B cell (primary cell): ENCODE measurements around the gene HBQ1. TPM values are rescaled to one million over a fixed set of nuclear protein-coding genes. Genes with fewer than 3 reads are reported as not detected.
A peak's percentile ranks its signal among the peaks of the same experiment; 100 is the strongest.

ENCODE experiments used
- ATAC-seq: fragments of 200-7000 bp; cut with Tn5 transposase; one replicate; pipeline ENCODE4 v1.10.0; 2021; ENCODE audit warnings: low read depth, mild to moderate bottlenecking, moderate number of reproducible peaks, moderate library complexity
- CTCF ChIA-PET: fragments of 350-600 bp; sonication (Branson Sonifier 250); formaldehyde crosslinking; loops from one replicate; lab custom pipeline; 2021; ENCODE audit warnings: antibody characterized with exemption, inconsistent platforms; lab: Charles Lee
- POLR2A ChIA-PET: fragments of 350-600 bp; sonication (Branson Sonifier 250); formaldehyde crosslinking; loops from one replicate; lab custom pipeline; 2021; ENCODE audit warnings: antibody characterized with exemption; lab: Charles Lee
- DNase-seq: peaks from one replicate; pipeline ENCODE4 v3.0.0; 2013
- H2AFZ ChIP-seq: 2 replicates; pipeline ENCODE4 v1.6.1; 2012; ENCODE audit warnings: mild to moderate bottlenecking, low read depth, low read length; ENCODE audit not compliant: insufficient read depth, poor library complexity, severe bottlenecking
- H3K27ac ChIP-seq, 2 donors: 1 replicate in 1 of 2; 2 replicates in 1 of 2; pipeline ENCODE4 v1.5.1; 2012 to 2013; ENCODE audit warnings: low read length in 2 of 2, mild to moderate bottlenecking in 2 of 2, moderate library complexity in 1 of 2
- H3K27me3 ChIP-seq, 4 experiments: fragments of 200-600 bp in 1 of 4; sonication (generic) in 1 of 4; replicated peaks in 1 of 4; 1 replicate in 2 of 4; 2 replicates in 2 of 4; pipeline versions ENCODE4 v1.6.1 to v1.7.0; 2013 to 2016; ENCODE audit warnings: low read length in 3 of 4, mild to moderate bottlenecking in 2 of 4, mixed read lengths in 1 of 4, moderate library complexity in 1 of 4; ENCODE audit not compliant: insufficient read depth in 4 of 4, control insufficient read depth in 3 of 4; ENCODE audit errors: control extremely low read depth in 1 of 4
- H3K36me3 ChIP-seq, 2 experiments: replicated peaks in 1 of 2; 1 replicate in 1 of 2; 2 replicates in 1 of 2; pipeline versions ENCODE4 v1.6.1 to v1.7.1; 2013; ENCODE audit warnings: low read length in 1 of 2; ENCODE audit not compliant: insufficient read depth in 2 of 2, control insufficient read depth in 1 of 2; ENCODE audit errors: control extremely low read depth in 1 of 2, extremely low read depth in 1 of 2
- H3K4me1 ChIP-seq, 2 donors: fragments of 200-600 bp in 1 of 2; sonication (generic) in 1 of 2; 1 replicate in 1 of 2; 2 replicates in 1 of 2; pipeline versions ENCODE4 v1.5.1 to v1.6.1; 2013 to 2017; ENCODE audit warnings: low read length in 2 of 2; ENCODE audit not compliant: control insufficient read depth in 2 of 2, insufficient read depth in 2 of 2
- H3K4me2 ChIP-seq: replicated peaks from 2 replicates; pipeline ENCODE3; 2012; ENCODE audit warnings: mild to moderate bottlenecking, low read depth, low read length; ENCODE audit not compliant: poor library complexity, severe bottlenecking
- H3K4me3 ChIP-seq, 5 experiments: fragments of 200-600 bp in 1 of 5; sonication (generic) in 1 of 5; 1 replicate in 3 of 5; 2 replicates in 2 of 5; pipeline versions ENCODE4 v1.5.1 to v1.7.0; 2011 to 2016; ENCODE audit warnings: low read length in 4 of 5, mild to moderate bottlenecking in 4 of 5, low read depth in 2 of 5, control low read depth in 1 of 5, moderate library complexity in 1 of 5; ENCODE audit not compliant: insufficient read depth in 1 of 5; ENCODE audit errors: control extremely low read depth in 1 of 5, extremely low read depth in 1 of 5
- H3K79me2 ChIP-seq: fragments of 200-600 bp; sonication (generic); one replicate; pipeline ENCODE4 v1.6.0; 2016; ENCODE audit warnings: low read length; ENCODE audit not compliant: control insufficient read depth, insufficient read depth
- H3K9ac ChIP-seq: fragments of 200-600 bp; sonication (generic); 2 replicates; pipeline ENCODE4 v1.6.1; 2017; ENCODE audit warnings: mild to moderate bottlenecking, low read length, moderate library complexity
- H3K9me3 ChIP-seq, 3 donors: one replicate each; pipeline versions ENCODE4 v1.6.1 to v1.7.1; 2013; ENCODE audit warnings: low read length in 2 of 3; ENCODE audit not compliant: control insufficient read depth in 2 of 3, insufficient read depth in 1 of 3; ENCODE audit errors: control extremely low read depth in 1 of 3
- H4K20me1 ChIP-seq: 2 replicates; pipeline ENCODE4 v1.6.0; 2012; ENCODE audit warnings: mild to moderate bottlenecking, low read length; ENCODE audit not compliant: insufficient read depth, control insufficient read depth, poor library complexity, severe bottlenecking
- H3K27ac Mint-ChIP-seq: one replicate; pipeline ENCODE4 v1.8.0; 2021; ENCODE audit warnings: mixed read lengths
- H3K27me3 Mint-ChIP-seq: one replicate; pipeline ENCODE4 v1.8.0; 2021; ENCODE audit warnings: mixed read lengths
- H3K4me1 Mint-ChIP-seq: one replicate; pipeline ENCODE4 v1.8.0; 2021; ENCODE audit warnings: mixed read lengths
- H3K4me3 Mint-ChIP-seq: one replicate; pipeline ENCODE4 v1.8.0; 2021; ENCODE audit warnings: mixed read lengths
- H3K9me3 Mint-ChIP-seq: one replicate; pipeline ENCODE4 v1.8.0; 2022; ENCODE audit warnings: mixed read lengths; ENCODE audit not compliant: insufficient read depth
- CTCF ChIP-seq: fragments of 200-600 bp; IDR thresholded peaks from one replicate; pipeline ENCODE4 v1.8.0; 2022; ENCODE audit warnings: antibody characterized with exemption, mild to moderate bottlenecking
- EZH2 ChIP-seq: IDR thresholded peaks from 2 replicates; pipeline ENCODE4 v1.6.1; 2012; ENCODE audit warnings: borderline replicate concordance, low read depth, mild to moderate bottlenecking, moderate library complexity, low read length; ENCODE audit not compliant: insufficient read depth, poor library complexity, severe bottlenecking
- WGBS: methylation state at CpG from one replicate; pipeline ENCODE4 v1.1.5; 2013; ENCODE audit warnings: missing lambda C conversion rate; ENCODE audit not compliant: insufficient coverage; 5-methylcytosine and 5-hydroxymethylcytosine counted together
- intact Hi-C: fragments of 100-400 bp; cut with micrococcal nuclease; formaldehyde crosslinking; loops from one replicate; pipeline ENCODE4 v1.10.0; 2022
- polyA plus RNA-seq: library from polyadenylated mRNA; depleted of rRNA; stranded (reverse); fragments of >200 nt; gene quantifications from 2 replicates; pipeline ENCODE4 v1.2.3, GENCODE V29; 2012
- total RNA-seq, 2 donors: library from RNA; stranded (reverse); fragments of 120-200 nt in 1 of 2; gene quantifications; 1 replicate in 1 of 2; 2 replicates in 1 of 2; pipeline versions ENCODE4 v1.2.3 to v1.2.4, GENCODE V29; 2013 to 2022

HBQ1 gene
- total and polyA plus RNA-seq, 2 donors (not counting 1 experiment from before 2014, with no cell fraction given) = not detected

GRCh38 chr16:185213-185612 is 5.0 kb downstream of the HBQ1 start:
- Mint-ChIP-seq H3K4me3 (no peak overlapping the region), H3K4me1 (peaks cover 2% of the 10 kb centered on the region), H3K9me3 (no peaks in the 10 kb centered on the region), H3K27ac (no peak overlapping the region), H3K27me3 (no peaks in the 10 kb centered on the region)
- no peak for TF ChIP-seq CTCF
- no peak for TF ChIP-seq EZH2
- H3K27me3 ChIP-seq = peaks cover 0 to 6% (median 0%) of the 10 kb centered on the region in 4 experiments
- H3K36me3 ChIP-seq = peaks cover 8 to 27% of the 10 kb centered on the region in 2 experiments
- H3K4me3 ChIP-seq = no peak overlapping the region
- peak; percentile 13 for DNase-seq
- H3K4me2 ChIP-seq = no peak overlapping the region
- no peaks in the 10 kb centered on the region for H3K79me2 ChIP-seq
- WGBS = 96% methylated on average over 12 of the region's 13 CpGs
- H3K27ac ChIP-seq = no peak overlapping the region
- H2AFZ ChIP-seq = no peak overlapping the region
- ChIA-PET POLR2A (no interaction called here), CTCF (interaction anchor here (1.0 kb wide), 1 partner anchor 79 kb away, joined by 3 read pairs; no protein-coding TSS in a partner anchor)
- intact Hi-C loops = no loop called here
- no peaks in the 10 kb centered on the region for H4K20me1 ChIP-seq
- no peak for ATAC-seq
- H3K9me3 ChIP-seq = no peaks in the 10 kb centered on the region
- peaks cover 9 to 11% of the 10 kb centered on the region in 2 donors for H3K4me1 ChIP-seq
- H3K9ac ChIP-seq = no peak overlapping the region

- ChIA-PET CTCF (no interaction called here), POLR2A (no interaction called here)
- no peak for TF ChIP-seq EZH2
- TF ChIP-seq CTCF = no peak
- Histone ChIP-seq H3K4me2 (no peak overlapping the region), H4K20me1 (no peaks in the 10 kb centered on the region), H3K9ac (no peak overlapping the region), H3K79me2 (no peaks in the 10 kb centered on the region), H3K27ac (no peak overlapping the region), H3K27me3 (peaks cover 0 to 5% (median 0%) of the 10 kb centered on the region in 4 experiments), H2AFZ (no peak overlapping the region), H3K4me1 (peaks cover 5 to 8% of the 10 kb centered on the region in 2 donors), H3K36me3 (peaks cover 10 to 30% of the 10 kb centered on the region in 2 experiments), H3K4me3 (no peak overlapping the region), H3K9me3 (no peaks in the 10 kb centered on the region)
- Mint-ChIP-seq H3K4me3 (no peak overlapping the region), H3K4me1 (peaks cover 2% of the 10 kb centered on the region), H3K27ac (no peak overlapping the region), H3K27me3 (no peaks in the 10 kb centered on the region), H3K9me3 (no peaks in the 10 kb centered on the region)
- intact Hi-C loops = no loop called here
- 92% methylated on average over 3 of the region's 11 CpGs for WGBS
- no peak for ATAC-seq
- DNase-seq = peak; percentile 10
Measured at GRCh38 chr16:185691-186090, 5.4 kb downstream of the HBQ1 start.
